DND-41 (cell line): ENCODE results near the gene PHACTR1.

Experiments used
- CTCF ChIP-seq: IDR thresholded peaks from 2 replicates; pipeline ENCODE4 v1.5.1; 2012; ENCODE audit warnings: borderline replicate concordance, low read length, moderate library complexity, mild to moderate bottlenecking; ENCODE audit not compliant: poor library complexity, severe bottlenecking; ENCODE audit errors: extremely low read depth
- EZH2 ChIP-seq: IDR thresholded peaks from 3 replicates; pipeline ENCODE4 v1.6.1; 2012; ENCODE audit warnings: borderline replicate concordance, low read depth, mild to moderate bottlenecking, moderate library complexity, low read length, inconsistent platforms; ENCODE audit not compliant: severe bottlenecking

GRCh38 chr6:13166269-13166668 is 449.7 kb downstream of the PHACTR1 start:
- TF ChIP-seq CTCF = no peak
- no peak for TF ChIP-seq EZH2
